ENCODE results near the gene KISS1R.

- no peak for TF ChIP-seq POLR2A (IDR thresholded peaks at IDR 0.05)
- TF ChIP-seq CTCF (IDR thresholded peaks at IDR 0.05), result no peak
- TF ChIP-seq EP300 (IDR thresholded peaks at IDR 0.05), result no peak
Observed at GRCh38 chr19:912181-913079, 4.7 kb upstream of the KISS1R start.
